ENCODE data around the gene BAD.
"Not testable (repeated sequence)": the region's sequence is repeated elsewhere in the genome, so short reads cannot be mapped to it uniquely, and the experiment has no call there.

BAD gene

DNA sequence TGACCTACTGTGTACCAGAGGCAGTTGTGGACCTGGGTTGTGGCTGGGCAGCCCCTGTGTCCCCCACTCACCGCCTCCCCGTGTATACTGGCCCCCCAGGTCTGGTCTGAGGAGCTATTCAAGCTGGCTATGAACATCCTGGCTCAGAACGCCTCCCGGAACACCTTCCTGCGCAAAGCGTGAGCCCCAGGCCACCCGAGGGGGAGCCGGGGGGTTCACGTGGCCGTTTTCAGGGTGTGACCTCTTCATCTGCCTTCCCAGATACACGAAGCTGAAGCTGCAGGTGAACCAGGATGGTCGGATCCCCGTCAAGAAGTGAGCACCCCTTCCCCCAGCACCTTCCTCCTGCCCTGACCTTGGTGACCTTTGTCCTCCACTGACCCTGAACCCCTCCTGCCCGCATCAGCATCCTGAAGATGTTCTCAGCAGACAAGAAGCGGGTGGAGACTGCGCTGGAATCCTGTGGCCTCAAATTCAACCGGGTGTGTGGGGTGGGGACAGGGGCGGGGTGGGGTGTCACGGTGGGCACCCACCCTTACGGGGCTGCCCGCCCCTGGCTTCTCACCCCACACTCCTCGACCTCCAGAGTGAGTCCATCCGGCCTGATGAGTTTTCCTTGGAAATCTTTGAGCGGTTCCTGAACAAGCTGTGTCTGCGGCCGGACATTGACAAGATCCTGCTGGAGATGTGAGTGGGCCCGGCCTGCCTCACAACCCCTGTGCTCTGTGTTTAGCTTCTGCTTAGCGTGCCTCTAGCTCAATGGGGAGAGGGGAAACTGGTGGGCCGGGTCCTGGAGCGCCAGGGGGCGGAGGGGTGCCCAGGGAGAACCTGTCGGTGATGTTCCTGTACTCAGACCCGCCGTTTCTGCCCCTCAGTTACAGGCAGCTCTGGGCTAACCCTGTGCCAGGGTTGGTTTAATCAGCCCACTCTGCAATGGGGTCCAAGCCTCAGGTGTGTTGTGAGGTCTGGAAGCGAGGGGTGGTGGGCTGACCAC lies 29.0 kb downstream of the BAD start:
- DNase-seq: no peak

DNA sequence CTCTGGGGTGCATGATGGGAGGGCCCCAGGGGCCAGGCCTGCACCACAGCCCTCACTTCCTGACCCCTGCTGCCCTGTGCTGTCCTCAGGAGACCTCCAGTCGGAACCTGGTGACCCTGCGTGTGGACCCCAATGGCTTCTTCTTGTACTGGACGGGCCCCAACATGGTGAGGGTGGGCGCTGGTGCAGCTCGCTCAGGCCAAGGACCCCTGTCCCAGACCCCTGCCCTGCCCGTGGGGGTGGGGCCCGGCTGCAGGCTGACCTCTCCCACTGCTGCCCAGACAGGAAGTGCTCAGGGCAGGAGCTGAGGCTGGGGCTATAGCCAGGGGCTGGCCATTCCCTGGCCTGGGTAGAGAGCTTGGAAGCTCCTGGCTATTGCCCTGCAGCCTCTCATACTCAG lies 30.1 kb downstream of the BAD start:
- no peak for DNase-seq

DNA sequence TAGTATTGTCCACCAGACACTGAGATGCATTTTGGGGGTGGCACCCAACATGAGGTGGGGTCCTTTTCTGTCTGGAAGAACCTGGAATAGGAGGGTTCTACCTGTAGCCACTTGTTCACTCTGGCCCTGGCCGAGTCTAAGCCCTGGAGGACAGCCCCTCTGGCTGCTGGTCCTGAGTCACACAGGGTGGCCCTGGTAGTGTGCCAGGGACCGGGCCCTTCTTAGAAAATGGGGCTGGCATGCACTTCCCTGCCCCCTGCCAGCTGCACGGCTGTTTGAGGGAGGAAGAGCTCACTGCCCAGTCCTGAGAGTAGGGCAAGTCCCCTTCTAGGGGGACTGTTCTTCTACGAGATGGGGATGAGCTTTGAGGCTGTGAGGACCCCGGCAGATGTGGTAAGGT lies 31.0 kb downstream of the BAD start:
- DNase-seq: no peak

DNA sequence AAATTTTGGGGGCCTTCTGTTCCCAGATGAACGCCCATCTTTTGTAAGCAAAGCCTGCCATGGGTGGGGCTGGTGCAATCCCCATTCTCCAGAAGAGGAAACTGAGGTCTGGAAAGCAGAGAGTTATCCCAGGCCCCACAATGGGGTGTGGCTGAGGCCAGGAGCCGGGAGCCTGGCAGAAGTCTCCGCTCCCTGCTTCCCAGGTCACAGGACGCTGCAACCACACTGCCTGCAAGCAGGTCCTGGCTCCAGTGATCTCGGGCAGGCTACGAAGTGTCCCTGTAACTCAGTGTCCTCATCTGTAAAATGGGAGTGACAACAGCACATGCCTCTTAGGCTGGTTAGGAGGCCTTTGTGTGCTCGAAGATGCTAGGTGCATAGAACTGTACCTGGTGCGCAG lies 31.4 kb downstream of the BAD start:
- no peak for DNase-seq

DNA sequence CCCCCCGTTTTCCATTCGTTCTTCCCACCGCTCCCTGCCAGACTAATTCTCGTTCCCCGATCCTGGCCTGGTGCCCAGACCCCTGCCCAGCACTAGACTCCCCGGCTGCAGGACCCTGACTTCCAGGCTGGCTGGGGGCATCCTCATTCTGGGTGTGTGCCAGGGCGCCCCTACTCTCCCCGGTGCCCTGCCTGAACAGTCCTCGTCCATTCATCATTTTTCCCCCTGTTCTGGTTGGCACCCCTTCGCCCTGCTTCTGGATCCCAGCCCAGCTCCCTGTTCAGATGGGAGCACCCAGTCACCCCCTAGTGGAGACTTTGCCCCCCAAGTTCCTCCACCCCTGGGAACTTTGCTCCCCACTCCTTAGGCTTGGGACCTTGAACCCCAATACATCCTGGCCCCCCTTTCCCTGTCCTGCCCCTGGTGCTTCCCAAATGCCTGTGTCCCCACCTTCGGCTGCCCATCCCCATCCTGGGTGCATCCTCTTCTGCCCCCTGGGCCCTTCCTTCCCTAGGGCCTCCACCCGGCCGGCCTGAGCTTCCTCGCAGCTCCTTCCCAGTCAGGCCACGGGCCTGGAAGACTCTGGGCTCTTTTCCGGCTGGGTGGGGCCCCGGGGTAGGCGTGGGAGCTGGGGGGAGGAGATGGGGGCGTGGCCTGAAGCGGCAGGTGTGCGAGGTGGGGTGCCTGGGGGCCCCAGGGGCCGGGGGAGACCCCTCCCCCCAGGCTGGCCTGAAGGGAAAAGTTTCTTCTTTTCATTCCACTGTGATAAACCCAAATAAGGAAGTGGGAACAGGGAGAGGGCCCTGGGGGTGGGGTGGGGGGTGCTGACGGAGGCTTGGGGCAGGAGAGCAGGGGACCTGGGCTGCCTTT lies 32.2 kb downstream of the BAD start:
- peak; percentile 20 for DNase-seq

DNA sequence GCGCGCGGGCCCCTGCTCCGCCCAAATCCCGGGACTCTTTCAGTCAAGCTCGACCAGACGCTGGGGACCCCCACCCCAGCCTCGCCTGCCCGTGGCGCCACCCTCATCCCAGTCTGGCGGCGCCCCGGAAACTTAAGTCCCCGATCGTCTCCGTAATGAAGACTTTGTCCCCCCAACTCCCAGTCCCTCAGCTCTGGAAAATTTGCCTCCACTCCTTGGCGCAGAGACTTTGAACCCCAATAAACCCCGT lies 32.8 kb downstream of the BAD start:
- DNase-seq: no peak

DNA sequence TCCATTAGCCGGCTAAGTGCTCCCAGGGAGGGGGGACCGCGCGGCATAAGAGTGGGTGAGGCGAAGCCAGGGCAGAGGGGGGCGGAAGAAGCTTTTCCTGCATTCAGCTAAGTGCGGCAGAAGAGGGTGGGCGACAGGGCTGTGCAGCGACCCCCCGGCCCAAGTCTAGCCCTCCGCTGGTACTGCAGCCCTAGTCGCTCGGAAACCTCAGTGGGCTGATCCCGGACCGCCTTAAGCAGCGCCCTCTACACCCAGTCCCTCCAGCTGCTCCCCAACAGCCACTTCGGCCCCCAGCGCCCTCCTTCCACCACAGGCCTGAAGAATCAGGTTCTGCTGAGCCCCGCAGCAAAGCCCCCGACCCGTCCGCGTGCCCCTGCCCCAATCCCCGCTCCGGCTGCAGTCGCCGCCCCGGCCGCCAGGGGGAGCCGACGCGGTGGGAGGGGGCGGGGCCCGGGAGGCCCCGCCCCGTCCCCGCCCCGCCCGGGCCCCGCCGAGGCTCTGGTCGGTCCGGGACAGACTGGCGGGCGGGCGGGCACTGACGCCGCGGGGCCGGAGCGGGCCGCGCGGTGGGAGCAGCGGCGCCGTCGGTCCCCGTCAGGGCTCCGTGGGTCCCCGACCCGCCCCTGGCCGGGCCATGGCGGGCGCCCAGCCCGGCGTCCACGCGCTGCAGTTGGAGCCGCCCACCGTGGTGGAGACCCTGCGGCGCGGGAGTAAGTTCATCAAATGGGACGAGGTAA lies 33.3 kb downstream of the BAD start, which contains the start of gene PLCB3:
PLCB3 (plus strand) TSS at position 515 of the 737 bp plus-strand sequence; CDS start at position 635, 120 bp downstream.
- DNase-seq: peak; percentile 65

DNA sequence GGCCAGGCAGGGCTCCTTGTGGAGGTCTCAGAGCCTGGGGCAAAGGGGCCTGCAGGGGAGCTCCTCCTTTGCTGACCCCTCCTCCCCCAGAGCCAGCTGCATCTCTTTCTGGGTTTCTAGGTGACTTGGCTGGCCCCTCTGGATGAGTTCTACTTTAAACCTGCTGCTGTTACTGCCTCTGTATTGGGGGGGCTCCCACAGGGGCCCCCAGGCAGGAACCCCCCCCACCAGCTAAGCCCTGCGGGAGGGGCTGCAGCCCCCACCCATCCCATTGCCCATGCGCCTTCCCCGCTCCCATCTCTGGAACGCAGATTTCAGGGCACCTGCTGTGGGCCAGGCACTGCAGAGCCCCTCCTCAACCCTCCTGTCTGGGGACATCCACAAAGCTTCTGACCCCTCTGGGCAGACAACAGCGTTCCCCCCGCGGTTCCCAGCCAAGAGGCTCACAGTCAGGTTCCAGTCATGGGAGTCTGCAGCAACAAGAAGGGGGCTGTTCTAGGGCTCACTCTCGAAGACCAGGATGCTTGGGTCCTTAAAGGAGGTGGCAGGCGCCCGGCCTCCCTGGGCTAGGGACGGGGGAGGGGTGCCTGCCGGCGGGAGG lies 34.0 kb downstream of the BAD start:
- DNase-seq: no peak

DNA sequence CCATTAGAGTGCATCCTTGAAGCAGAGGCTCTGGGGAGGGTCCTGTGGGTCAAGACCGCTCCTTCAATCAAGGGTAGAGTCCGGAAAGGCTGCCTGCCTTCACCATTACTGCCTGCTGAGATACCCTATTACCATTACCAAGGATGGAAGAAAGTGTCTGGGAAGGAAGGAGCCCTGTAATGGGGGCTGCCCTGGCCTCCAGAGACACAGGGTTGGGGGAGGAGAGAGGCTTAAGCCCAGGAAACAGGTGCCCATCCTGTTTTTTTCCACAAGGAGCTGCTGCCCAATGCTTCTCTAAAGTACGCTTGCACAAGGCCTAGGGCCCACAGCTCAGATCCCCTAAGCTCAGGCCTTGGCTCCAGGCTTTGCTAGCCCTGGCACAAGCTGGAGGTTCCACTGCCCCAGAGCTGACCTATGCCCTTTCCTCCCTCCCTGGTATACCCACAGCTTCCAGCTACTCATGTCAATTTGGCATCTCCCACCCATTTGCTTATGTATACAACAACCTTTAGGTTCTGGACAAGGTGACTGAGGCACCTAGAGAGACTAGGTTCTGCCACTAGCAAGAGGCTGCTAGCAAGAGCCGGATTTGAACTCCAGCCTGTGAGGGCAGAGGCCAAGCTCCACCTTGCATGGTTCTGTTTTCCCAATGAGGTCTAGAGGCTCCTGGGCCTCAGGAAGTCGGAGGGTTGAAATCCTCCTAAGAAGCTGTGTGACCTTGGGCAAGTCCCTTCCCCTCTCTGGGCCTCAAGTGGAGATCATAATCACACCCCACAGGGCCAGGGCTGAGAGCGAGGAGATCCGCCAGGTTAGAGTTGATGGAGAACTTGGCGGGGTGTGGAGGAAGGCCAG lies 34.7 kb downstream of the BAD start:
- DNase-seq: no peak

DNA sequence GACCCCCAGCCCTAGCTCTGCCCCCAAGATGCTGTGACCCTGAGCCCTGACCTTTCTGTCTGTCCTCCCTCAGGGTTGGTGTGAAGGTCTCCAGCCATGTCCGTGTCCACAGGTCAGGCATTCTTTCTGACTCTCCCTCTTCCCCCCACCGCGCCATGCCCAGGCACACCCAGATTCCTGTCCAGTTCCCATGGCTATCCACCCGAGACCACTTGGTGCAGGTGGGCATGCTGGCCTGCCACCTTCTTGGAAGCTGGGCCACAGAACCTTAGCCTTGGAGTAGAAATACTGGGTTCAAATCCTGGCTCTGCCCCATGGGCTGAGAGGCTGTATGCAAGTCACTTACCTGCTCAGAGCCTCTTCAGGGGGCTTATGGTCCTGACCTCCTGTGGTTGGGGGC lies 35.4 kb downstream of the BAD start:
- DNase-seq: no peak

DNA sequence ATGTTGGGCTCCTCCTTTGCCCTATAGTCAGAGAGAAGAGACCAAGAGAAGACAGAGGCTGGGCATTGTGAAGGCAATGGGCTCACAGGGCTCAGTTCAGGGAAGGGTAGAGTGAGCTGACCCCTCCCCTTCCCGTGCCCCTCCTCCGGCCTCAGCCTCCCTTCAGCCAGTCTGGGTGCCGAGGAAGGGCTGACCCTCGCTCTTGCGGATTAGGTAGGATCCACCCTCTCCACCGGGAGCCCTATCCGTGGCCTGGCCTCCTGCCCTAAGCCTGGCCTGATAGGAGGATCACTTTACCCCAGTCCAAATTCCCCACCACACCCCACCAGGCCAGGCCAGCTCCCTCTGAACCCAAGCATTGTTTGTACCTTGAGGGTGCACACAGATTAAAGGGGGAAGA lies 35.9 kb downstream of the BAD start:
- no peak for DNase-seq

DNA sequence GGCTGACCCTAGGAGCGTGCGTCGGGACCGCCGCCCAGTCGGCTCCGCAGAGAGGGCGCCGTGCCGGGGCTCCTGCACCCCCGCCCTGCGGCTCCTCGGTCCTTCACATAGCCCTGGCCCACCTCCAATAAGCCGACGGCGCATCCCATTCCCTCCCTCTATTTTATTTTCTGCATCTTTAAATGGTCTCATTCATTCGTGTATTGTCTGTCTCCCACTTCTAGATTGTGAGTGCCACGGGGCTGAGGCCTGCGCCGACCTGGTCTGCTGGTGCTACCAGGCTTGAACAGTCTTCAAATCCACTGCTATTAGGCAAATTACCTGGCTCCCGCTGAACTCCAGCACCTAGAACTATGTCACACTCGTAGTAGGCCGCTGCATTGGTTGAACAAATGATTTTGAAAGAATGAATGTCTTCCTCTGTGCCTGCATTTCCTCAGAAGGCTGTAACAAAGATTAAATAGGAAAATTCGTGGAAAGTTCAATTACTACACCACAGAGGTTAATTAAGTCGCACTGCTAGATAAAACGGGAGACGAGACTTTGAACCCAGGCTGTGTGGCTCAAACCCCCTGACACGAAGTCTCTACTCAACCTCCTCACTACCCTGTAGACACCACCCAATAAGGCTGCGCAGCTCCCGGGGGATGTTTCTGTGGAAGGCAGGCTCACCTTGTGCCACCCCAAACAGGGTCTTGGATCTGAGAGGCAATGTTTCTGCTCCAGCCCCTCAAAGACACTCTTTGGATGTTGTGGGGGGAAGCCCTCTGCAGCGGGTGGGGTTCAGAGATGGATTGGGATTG lies 36.5 kb downstream of the BAD start:
- no peak for DNase-seq

DNA sequence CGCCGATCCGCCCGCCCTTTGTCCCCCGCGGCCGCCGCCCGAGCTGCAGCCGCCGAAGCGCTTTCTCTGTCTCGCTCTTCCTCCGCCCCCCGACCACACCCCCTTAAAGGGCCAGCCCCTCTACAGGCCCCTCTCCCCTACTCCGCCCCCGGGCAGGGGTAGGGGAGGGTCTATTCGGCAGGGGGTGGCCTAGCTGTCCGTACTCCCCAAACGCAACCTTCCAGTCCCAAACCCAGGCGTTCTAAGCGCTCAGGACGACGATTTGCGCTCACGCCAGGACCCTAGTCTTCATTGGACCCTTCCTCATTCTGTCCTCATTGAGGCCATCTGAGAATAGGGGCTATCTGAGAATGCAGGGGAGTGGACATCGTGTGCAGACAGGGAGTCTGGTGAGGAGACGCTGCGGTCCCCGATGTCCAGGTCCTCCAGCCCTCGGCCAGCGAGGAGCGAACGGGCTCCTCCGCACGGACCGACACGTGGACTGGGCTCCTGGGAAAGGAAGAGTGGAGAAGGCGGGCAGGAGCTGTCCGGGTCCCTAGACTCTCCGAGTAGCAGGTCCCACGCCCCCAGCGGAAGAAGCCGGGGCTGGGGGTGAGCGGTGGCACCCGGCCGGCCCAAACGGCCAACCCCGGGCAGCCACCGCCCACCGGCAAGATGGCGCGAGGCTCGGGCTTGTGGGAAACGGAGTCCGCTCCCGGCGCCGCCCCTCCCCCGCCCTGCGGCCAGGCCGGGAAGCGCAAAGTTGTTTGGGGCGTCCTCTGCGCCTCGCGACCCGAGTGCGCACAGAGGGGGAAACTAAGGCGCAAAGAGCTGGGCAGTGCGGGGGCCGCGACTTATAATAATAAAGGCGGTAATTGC lies 37.4 kb downstream of the BAD start, which contains the start of gene PPP1R14B:
PPP1R14B (minus strand) TSS at position 73 of the 858 bp plus-strand sequence. CDS start 270 bp downstream, outside the sequence.
- DNase-seq: peak; percentile 86

DNA sequence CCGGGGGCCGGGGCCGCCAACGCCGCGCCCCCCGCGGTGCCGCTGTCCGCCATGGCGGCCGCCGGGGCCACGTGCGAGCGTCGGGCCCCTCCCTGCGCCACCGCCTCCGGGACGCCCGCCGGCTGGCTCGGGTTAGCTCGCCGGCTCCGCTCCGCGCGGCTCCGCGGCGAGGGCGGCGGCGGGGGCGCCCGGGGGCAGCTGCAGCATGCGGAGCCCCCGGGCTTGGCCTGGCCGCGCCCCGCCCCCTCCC lies 37.9 kb downstream of the BAD start:
- DNase-seq: not testable (repeated sequence)

DNA sequence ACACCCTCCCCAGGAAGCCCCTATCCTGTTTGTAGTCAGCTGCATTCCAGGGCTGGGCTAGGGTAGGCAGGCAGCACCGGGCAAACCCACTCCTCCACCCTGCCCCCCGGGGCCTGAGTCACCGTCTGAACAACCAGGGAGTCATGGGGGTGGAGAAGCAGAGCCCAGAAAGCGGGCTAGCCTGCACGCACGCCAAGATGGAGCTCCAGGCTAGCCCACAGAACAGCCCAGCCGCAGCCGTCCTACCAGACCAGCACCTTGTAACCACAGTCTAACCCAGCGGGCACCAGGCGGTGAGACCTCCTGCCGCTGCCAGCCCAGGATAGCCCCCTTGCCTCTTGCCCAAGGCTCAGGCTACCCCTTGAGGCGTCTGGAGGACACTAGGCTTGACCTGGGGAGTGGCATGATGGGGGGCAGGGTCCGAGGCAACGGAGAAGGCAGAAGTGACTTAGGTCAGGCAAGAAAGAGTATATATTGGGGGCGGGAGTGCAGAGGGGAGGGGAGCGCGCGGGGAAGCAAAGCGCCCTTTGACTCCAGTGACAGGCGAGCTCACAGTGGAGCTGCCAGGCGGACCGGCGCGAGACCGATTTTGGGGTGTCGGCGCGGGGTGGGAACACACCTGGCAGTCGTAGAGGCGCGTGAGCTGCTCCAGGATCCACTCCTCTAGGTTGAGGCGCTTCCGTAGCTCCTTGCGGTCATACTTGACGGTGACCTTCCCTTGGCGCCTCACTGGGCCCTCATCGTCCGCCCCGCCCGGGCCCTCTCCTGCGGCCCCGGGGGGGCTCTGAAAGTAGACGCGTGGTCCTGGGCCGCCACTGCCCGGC lies 38.5 kb downstream of the BAD start:
- peak; percentile 84 for DNase-seq

DNA sequence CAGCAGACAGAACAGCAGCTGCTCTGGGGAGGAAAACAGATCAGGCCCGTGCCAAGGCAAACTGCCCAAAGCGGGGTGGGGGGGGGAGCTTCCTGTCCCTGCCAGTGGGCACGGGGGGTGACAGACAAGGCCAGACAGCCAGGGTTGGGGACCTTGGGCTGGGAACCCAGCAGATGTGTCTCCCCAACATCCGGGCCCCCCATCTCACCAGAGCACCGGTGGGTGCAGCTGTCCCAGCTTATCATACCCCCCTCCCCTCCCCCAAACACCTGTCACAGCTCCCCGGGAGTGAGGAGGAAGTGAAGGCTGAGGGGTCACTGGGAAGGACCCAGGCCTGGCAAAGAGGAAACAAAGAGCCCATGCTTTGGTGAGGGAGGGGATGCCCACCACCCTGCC lies 39.1 kb downstream of the BAD start:
- no peak for DNase-seq

DNA sequence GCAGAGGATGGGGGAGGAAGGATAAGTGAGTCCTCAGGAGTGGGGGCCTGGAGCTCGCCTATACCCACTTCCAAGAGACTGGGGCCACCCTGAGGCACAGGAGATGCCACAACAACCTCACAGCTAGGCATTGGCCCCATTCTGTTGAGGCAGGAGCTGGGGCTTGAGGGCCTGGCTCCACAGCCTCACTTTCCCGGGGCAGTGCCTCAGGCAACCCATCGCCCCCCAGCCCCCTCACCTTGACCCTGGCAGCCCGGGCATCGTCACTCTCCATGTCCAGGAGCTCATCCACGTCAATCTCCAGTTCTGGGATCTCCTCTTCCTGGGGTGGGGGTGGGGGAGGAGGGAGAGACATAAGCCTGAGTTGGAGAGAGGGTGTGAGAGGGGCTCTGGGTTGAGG lies 39.5 kb downstream of the BAD start:
- no peak for DNase-seq

DNA sequence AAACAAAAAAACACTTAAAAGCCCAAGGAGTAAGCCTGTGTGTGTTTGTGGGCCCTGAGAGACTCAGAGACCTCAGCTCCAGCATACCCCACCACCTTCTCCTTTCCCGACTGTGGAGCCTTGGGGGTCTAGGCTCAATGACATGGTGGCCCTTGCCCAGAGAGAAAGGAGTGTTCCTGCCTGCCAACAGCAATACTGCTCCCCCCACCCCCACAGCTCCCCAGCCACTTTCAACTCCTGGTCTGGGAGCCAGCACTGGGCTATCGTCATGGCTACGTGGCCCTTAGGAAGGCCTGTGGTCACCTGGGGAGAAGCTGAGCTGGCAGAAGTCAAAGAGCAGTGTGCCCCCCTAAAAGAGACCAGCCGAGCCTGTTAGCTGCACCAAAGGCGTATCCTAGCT lies 40.4 kb downstream of the BAD start:
- DNase-seq: no peak

DNA sequence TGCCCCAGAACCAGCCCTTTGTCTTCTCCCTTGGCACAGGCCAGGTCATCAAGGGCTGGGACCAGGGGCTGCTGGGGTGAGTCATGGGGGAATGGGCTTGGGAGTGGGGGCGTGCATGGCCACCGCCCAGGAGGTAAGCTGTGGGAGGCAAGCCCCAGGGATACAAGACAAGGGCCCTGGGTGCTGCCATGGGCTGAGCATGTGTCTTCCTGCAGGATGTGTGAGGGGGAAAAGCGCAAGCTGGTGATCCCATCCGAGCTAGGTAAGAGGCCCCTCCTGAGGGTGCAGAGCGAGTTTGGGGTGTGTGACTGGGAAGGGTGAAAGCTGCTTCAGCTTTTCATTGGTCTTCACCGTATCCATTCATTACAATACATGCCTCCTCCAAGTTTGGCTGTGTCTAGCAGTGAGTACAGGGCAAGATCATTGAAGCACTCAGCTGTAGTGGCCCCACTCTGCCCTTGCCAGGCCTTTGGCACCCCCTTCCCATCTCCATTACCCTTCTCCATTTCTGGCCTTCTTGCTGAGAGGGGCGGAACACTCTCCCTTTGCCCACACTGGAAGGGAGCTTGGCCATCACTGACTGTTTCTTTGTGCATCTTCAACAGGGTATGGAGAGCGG lies 41.1 kb downstream of the BAD start:
- no peak for DNase-seq

All from activated naive CD4-positive, alpha-beta T cell treated with Interleukin-2 at 50 U/mL for 16 hours (primary cell).